Hippocampal formation (tissue), 2 donors: ENCODE results near the gene XYLB.
"Not testable (repeated sequence)": the region's sequence is repeated elsewhere in the genome, so short reads cannot be mapped to it uniquely, and the experiment has no call there.

ENCODE experiments used
- DNase-seq, 2 donors: peaks; one replicate each; lab custom pipeline; 2025; lab: John Stamatoyannopoulos, UW

XYLB gene

DNA sequence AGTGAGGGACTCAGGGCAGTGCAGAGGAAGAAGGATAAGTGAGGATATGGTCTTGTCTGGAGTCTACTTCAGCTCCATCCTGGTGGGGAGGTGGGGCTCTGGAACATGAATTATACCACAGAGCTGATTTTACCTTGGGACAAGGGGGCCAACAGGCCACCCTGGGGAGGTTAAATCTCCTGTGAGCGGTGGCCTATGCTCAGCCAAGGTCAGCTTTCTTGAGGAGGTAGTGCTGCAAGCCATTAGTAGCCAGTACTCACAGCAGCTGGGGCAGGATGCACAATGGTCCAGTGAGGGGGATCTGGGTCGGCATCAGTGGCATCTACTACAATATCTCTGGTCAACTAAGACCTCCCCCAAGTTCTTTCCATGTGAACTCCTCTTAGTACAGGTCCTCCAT is 49.7 kb downstream of the XYLB start:
- DNase-seq = no peak

DNA sequence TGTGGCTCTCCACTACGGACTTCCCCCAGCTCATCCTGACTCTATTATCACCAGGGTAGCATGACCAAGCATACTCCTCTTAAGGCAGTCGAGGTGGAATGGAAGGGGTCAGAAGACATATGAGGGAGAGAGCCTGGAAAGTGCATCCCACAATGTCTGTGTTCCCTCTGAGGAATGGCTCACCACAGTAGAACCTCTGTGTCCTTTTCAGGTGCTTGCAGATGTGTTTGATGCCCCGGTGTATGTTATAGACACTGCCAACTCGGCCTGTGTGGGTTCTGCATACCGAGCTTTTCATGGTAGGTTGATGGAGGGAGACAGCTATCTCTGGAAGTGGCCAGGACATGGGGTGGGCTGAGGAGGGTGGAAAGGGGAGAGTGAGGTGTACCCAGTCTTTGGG is 50.3 kb downstream of the XYLB start:
- no peak for DNase-seq

DNA sequence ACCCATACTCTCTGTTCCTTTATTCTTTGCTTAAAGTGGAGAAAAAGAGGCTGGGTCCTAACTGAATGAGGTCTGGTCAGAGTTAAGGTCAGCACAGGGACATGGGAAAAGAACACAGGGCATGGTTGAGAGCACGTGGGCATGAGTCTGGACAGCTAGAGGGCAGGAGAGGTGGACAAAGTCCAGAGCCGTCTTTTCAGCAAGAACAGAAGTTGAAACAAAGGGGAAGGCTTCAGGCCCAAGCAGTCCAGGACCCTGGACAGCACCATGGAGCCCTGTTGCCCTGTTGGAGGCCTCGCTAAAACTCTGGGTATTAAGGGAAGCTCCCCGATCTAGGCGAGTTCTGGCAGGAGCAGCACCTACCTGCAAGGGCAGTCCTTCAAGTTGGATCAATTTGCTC is 50.7 kb downstream of the XYLB start:
- DNase-seq = no peak

DNA sequence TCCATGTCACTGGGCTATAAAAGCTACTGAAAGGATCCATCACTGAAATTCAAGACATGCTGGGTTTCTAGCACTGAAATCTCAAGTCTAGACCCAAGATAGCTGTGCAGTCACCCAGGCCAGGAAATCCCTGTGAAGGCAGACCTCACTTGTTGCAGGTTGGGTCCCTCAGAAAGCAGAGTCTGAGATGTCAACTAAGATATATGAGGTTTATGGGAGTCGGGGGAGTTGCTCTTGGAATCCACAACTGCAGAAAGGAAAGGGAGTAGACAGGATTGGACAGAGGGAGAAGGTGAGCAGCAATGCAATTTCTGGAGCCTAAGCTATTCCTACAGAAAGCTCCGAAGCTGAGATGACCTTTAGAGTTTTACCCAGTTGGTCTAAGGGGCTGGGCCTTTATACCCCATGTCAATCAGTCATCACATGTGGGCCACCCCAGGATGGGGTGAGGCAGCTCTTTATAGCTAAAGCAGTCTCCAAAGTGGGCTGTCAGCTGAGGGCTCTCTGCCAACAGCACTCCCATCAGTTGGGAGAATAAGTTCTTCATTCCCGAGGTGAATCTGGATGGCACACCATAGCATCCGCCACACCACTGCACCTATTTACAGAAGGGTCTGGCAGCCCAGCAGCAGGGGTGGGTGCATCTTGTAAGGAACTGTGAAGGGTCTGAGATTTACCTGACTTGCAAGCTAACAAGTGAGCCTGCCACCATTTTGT is 54.8 kb downstream of the XYLB start:
- DNase-seq = no peak

DNA sequence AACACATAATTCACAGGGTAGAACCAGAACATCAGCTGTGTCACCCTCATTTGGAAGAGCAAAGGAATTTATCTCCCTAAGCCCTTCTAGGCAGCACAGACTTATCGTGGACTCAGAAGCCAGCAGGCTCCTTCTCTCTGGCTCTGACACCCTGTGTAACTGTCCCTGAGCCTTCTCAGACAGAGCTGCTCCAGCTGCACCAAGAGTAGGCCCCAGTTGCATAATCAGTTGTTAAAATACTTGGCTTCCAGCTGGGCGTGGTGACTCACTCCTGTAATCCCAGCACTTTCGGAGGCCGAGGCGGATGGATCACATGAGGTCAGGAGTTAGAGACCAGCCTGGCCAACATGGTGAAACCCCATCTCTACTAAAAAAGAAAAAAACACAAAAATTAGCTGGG is 57.7 kb downstream of the XYLB start:
- no peak for DNase-seq

DNA sequence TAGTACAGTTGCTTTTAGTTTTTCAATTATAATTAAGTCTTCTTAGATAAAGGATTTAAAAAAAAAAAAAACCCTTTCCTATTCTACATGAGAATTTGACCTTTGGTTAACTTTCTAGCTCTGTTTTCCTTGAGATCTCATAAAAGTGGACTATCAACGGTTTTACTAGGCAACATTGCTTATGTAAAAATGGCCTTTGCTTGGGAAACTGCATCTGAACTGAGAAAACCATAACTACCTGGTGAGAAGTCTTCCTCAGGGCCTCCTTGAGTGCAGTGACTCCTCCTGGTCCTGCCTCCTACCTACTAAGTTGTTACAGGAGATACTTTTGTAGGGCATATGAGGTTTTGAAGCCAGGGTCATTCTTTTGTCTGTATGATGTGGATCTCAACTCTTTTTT is 65.0 kb downstream of the XYLB start:
- DNase-seq = no peak

DNA sequence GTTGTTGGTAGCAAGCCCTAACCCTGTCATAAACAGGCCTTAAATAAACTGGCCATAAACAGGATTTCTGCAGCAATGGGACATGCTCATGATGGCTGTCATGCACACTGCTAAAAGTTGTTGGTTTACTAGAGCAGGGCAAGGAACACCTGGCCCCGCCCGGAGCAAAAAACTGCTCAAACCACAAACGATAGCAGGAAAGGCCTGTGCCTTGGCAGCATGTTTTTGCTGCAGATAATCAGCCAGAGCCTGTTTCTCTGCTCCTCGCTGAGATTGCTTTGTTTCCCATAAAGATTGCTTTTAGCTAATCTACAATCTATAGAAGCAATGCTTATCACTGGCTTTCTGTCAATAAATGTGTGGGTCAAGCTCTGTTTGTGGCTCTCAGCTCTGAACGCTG is 74.2 kb downstream of the XYLB start:
- not testable (repeated sequence) for DNase-seq

DNA sequence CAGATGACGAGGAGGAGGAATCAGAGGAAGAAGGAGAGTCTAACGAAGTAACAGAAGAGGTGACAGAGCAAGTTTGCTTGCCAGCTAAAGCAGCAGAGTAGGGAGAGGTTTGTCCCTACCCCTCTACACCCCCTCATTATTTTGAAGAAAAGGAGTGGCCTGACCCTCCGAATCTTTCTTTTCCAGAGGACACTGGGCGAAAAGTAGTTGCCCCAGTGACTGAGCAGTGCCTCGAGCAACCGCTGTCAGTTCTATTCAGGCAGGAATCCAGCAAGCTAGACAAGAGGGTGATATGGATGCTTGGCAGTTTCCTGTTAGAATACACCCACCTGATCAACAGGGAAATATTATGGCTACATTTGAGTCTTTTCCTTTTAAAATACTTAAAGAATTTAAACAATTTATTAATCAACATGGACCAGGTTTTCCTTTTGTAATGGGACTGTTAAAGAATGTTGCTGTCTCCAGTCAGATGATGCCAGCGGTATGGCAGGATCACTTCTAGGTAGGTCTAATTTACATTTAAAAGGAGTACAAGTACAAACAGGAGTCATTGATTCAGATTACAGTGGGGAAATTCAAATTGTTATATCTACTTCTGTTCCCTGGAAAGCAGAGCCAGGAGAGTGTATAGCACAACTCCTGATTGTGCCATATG is 75.2 kb downstream of the XYLB start:
- no peak for DNase-seq

DNA sequence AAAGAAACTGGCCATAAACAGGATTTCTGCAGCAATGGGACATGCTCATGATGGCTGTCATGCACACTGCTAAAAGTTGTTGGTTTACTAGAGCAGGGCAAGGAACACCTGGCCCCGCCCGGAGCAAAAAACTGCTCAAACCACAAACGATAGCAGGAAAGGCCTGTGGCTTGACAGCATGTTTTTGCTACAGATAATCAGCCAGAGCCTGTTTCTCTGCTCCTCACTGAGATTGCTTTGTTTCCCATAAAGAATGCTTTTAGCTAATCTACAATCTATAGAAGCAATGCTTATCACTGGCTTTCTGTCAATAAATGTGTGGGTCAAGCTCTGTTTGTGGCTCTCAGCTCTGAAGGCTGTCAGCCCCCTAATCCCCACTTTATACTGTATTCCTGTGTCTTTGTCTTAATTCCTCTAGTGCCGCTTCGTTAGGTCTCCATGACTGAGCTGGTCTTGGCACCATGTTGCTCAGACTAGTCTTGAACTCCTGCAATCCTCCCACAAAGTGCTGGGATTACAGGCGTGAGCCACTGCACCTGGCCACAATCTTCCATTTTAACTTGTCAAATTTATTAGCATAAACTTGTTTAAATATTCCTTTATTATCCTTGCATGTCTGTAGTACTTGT is 80.3 kb downstream of the XYLB start:
- not testable (repeated sequence) for DNase-seq

DNA sequence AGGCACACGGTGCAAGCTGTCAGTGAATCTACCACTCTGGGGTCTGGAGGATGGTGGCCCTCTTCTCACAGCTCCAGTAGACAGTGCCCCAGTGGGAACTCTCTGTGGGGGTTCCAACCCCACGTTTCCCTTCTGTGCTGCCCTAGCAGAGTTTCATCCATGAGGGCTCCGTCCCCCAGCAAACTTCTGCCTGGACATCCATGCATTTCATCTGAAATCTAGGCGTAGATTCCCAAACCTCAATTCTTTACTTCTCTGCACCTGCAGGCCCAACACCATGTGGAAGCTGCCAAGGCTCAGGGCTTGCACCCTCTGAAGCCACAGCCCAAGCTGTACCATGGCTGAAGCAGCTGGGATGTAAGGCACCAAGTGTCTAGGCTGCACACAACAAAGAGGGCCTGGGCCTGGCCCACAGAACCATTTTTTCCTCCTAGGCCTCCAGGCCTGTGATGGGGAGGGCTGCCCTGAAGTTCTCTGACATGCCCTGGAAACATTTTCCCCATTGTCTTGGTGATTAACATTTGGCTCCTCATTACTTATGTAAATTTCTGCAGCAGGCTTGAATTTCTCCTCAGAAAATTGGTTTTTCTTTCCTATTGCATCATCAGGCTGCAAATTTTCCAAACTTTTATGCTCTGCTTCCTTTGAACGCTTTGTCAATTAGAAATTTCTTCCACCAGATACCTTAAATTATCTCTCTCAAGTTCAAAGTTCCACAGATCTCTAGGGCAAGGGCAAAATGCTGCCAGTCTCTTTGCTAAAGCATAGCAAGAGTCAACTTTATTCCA is 86.5 kb downstream of the XYLB start:
- not testable (repeated sequence) for DNase-seq

DNA sequence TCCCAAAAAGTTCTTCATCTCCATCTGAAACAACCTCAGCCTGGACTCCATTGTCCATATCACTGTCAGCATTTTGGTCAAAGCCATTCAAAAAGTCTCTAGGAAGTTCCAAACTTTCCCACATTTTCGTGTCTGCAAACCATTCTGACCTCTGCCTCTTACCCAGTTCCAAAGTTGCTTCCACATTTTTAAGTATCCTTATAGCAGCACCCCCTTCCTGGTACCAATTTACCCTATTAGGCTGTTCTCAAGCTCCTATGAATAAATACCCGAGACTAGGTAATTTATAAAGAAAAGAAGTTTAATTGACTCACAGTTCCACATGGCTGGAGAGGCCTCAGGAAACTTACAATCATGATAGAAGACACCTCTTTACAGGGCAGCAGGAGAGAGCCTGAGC is 87.1 kb downstream of the XYLB start:
- DNase-seq = not testable (repeated sequence)

DNA sequence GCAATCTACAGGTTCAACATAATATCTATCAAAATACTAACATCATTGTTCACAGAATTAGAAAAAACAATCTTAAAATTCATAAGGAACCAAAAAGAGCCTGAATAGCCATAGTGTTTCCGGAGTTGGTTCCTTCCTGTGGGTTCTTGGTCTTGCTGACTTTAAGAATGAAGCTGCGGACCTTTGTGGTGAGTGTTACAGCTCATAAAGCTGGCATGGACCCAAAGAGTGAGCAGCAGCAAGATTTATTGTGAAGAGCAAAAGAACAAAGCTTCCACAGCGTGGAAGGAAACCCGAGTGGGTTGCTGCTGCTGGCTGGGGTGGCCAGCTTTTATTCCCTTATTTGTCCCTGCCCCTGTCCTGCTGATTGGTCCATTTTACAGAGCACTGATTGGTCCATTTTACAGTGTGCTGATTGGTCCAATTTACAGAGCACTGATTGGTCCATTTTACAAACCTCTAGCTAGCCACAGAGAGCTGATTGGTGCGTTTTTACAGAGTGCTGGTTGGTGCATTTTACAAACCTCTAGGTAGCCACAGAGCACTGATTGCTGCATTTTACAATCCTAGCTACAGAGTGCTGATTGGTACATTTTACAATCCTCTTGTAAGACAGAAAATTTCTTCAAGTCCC is 92.0 kb downstream of the XYLB start:
- DNase-seq = not testable (repeated sequence)

DNA sequence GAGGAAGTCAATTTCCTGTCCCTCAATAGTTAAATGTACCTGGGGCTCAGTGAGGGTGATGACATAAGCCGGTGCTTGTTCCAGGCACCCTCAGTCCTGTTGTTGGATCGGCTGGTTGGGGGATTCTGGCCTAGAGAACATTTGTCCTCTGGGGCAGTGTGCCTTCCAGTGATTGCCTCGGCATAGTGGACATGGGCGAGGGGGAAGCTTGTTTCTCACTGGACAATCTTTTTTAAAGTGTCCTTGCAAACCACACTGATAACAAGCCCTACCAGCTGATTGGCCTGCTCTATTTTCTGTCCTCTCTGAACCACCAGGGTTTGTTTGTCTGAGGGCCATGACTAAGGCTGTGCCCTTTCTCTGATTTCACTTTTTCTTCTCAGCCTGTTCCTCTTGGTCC is 96.6 kb downstream of the XYLB start:
- not testable (repeated sequence) for DNase-seq

DNA sequence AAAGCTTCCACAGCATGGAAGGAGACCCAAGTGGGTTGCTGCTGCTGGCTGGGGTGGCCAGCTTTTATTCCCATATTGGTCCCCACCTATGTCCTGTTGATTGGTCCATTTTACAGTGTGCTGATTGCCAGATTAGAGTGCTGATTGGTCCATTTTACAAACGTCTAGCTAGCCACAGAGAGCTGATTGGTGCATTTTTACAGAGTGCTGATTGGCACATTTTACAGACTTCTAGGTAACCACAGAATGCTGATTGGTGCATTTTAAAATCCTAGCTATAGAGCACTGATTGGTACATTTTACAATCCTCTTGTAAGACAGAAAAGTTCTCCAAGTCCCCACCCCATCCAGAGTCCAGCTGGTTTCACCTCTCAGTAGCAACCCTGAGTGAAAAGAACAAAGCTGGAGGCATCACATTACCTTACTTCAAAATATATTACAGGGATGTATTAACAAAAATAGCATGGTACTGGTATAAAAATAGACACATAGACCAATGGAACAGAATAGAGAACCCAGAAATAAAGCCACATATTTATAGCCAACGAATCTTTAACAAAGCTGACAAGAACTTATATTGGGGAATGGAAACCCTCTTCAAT is 99.6 kb downstream of the XYLB start:
- no peak for DNase-seq

DNA sequence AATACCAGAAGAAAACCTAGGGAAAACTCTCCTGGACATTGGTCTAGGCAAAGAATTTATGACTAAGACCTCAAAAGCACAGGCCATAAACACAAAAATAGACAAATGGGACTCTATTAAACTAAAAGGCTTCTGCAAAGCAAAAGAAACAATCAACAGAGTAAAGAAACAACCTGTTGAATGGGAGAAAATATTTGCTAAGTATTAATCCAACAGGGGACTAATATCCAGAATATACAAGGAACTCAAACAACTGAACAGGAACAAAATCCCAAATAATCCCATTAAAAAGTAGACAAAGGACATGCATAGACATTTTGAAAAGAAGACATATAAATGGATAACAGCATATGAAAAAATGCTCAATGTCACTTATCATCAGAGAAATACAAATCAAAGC is 100.2 kb downstream of the XYLB start:
- DNase-seq = no peak

DNA sequence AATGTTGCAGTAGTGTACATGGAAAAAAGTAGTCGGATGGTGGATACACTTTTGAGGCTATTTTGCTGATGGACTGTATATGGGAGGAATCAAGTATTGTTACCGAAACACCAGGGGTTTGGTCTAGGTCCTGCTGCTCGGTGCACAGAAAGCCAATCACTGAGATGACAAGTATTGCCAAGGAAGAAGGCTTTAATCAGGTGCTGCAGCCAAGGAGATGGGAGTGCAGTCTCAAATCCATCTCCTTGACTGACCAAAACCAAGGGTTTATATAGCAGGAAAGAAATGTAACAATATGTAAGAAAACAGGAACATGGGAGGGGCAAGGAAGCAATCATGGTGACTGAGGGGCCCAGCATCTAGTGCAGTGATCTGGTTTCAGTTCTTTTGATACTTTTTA is 104.3 kb downstream of the XYLB start:
- DNase-seq = no peak

DNA sequence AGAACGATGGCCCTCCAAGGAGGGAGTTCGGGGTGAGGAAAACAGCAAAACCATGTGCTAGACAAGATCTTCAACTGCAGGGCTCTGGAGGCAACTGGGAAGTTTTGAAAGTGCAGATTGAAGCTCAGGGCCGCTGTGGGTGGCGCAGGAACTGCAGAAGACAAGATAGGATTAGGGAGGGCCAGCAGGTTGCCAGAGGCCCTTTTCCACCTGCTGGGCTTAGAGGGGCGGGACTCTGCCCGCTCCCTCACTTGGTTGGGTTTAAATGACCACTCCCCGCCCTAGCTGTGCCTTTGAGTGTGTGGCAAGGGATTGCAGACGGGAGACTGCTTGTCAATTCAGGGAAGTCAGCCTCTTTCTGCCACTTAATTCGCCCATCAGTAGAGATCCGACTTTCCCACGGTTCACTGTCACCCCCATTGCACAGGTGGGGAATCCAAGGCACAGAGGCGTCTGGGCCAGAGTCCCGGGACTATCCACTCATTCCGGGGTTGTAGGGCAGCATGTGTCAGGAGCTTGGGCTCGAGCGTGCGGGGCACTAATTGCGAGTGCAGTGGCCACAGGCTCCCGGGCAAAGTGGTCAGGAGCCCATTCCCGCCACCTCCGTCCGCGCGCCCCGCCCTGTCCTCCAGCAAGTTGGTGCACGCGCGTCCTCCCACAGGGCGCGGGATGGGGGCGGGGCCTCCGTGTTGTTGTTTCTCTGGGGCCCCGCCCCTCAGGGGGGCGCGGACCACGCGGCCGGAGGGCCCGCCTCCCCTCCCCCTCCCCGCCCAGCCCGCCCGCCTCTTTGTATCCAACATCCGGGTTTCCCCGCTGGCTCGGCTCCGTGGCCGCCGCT is 106.7 kb downstream of the XYLB start, which contains the start of gene ACVR2B:
ACVR2B (plus strand) TSS at position 816 of the 838 bp plus-strand sequence. CDS start 433 bp downstream, outside the sequence.
- DNase-seq = peak; percentile 76 to 87

DNA sequence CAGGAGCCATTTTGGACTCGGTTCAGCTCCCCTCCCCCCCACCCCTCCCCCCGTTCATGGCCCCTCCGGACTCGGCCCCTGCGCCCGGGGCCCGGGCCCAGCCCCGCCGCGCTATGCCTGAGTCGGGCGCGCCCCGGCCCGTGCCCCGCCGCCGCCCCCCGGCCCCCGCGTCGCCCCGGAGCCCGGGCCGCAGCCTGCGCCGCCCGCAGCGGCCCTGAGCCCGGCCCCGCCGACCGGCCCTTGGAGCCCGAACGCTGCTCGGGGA is 107.3 kb downstream of the XYLB start:
- DNase-seq = no peak

DNA sequence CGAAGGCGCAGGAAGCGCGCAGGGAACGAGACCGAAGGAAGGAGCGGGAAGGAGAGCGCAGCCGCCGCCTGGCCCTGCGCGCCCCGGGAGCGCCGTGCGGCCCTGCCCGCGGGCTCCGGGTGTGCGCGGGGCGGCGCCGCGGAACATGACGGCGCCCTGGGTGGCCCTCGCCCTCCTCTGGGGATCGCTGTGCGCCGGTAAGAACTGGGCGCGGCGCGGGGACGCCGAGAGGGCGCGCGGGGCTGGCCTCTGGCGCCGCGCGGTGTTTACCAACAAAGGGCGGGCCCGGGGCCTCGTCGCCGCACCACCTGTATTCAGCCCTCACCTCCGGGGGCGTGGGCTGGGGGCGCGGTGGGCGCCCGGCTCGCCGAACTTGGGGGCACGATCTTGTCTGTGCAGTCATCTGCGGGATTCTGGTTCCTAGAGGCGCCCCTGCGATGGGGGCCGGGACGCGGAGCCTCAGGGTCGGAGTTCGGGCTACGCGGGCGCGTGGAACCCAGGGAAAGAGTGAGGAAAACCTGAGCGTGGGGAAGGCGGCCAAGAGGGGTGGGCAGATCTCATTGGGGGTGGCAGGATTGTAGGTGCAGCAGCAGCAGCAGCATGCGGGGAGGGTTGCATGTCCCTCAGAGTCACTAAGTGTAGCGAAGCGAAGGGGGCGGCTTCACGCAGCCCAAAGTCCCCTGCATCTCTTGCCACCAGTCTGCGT is 107.7 kb downstream of the XYLB start:
- DNase-seq = no peak
